ENCODE data around the gene RDH11. TPM values are rescaled to one million over a fixed set of nuclear protein-coding genes. Genes with fewer than 3 reads are reported as not detected.

The RDH11 gene
- 10 to 100 TPM; 40.3 to 44.6 TPM for total RNA-seq

GRCh38 chr14:67695394-67695949, at the start of gene RDH11:
Gene RDH11 (minus strand): TSS chr14:67695764. CDS start chr14:67695703, 61 bp downstream.
- peaks cover 34% of the 10 kb centered on the region for H3K36me3 Mint-ChIP-seq (ENCODE audit: low read depth)
- H3K9me3 Mint-ChIP-seq, result no peaks in the 10 kb centered on the region
- peak; percentile 83 for ATAC-seq (replicated peaks)
- H3K4me1 Mint-ChIP-seq, result peaks cover 5% of the 10 kb centered on the region
- peak within 1 kb of the TSS; percentile 92 for H3K27ac Mint-ChIP-seq
- H3K4me3 Mint-ChIP-seq, result peak within 1 kb of the TSS; percentile 91
- no peaks in the 10 kb centered on the region for H3K27me3 Mint-ChIP-seq

GRCh38 chr14:67744046-67744445, 48.5 kb upstream of the RDH11 start:
- Mint-ChIP-seq H3K36me3 (ENCODE audit: low read depth) (peaks cover 26% of the 10 kb centered on the region), H3K27ac (no peak overlapping the region), H3K27me3 (no peaks in the 10 kb centered on the region), H3K4me1 (peaks cover 16% of the 10 kb centered on the region), H3K9me3 (no peaks in the 10 kb centered on the region), H3K4me3 (no peak overlapping the region)
- no peak for ATAC-seq (replicated peaks)

- ATAC-seq (replicated peaks), result peak; percentile 89
- Mint-ChIP-seq H3K4me1 (peaks cover 11% of the 10 kb centered on the region), H3K4me3 (no peak overlapping the region), H3K9me3 (no peaks in the 10 kb centered on the region), H3K27me3 (no peaks in the 10 kb centered on the region), H3K36me3 (ENCODE audit: low read depth) (no peaks in the 10 kb centered on the region), H3K27ac (no peak overlapping the region)
Measured at GRCh38 chr14:67738740-67739504, 43.4 kb upstream of the RDH11 start.

- Mint-ChIP-seq H3K27ac (no peak overlapping the region), H3K36me3 (ENCODE audit: low read depth) (no peaks in the 10 kb centered on the region), H3K4me3 (no peak overlapping the region), H3K9me3 (no peaks in the 10 kb centered on the region), H3K27me3 (no peaks in the 10 kb centered on the region), H3K4me1 (peaks cover 9% of the 10 kb centered on the region)
- no peak for ATAC-seq (replicated peaks)
Measured at GRCh38 chr14:67736771-67737170, 41.2 kb upstream of the RDH11 start.

- no peak for ATAC-seq (replicated peaks)
- Mint-ChIP-seq H3K36me3 (ENCODE audit: low read depth) (no peaks in the 10 kb centered on the region), H3K4me3 (no peak overlapping the region), H3K4me1 (peaks cover 6% of the 10 kb centered on the region), H3K27ac (no peak overlapping the region), H3K27me3 (no peaks in the 10 kb centered on the region), H3K9me3 (no peaks in the 10 kb centered on the region)
Measured at GRCh38 chr14:67735336-67736147, 40.0 kb upstream of the RDH11 start.

- Mint-ChIP-seq H3K36me3 (ENCODE audit: low read depth) (no peaks in the 10 kb centered on the region), H3K27me3 (no peaks in the 10 kb centered on the region), H3K4me1 (peaks cover 6% of the 10 kb centered on the region), H3K4me3 (no peak overlapping the region), H3K9me3 (no peaks in the 10 kb centered on the region), H3K27ac (no peak overlapping the region)
- no peak for ATAC-seq (replicated peaks)
Measured at GRCh38 chr14:67734675-67735074, 39.1 kb upstream of the RDH11 start.

GRCh38 chr14:67733616-67734015, 38.1 kb upstream of the RDH11 start:
- H3K27me3 Mint-ChIP-seq, result no peaks in the 10 kb centered on the region
- H3K27ac Mint-ChIP-seq, result no peak overlapping the region
- no peaks in the 10 kb centered on the region for H3K4me1 Mint-ChIP-seq
- no peaks in the 10 kb centered on the region for H3K9me3 Mint-ChIP-seq
- H3K36me3 Mint-ChIP-seq (ENCODE audit: low read depth), result no peaks in the 10 kb centered on the region
- ATAC-seq (replicated peaks), result no peak
- no peak overlapping the region for H3K4me3 Mint-ChIP-seq

- Mint-ChIP-seq H3K9me3 (no peaks in the 10 kb centered on the region), H3K4me1 (no peaks in the 10 kb centered on the region), H3K4me3 (no peak overlapping the region), H3K36me3 (ENCODE audit: low read depth) (no peaks in the 10 kb centered on the region), H3K27me3 (peaks cover 13% of the 10 kb centered on the region), H3K27ac (no peak overlapping the region)
- ATAC-seq (replicated peaks), result no peak
Measured at GRCh38 chr14:67729072-67729885, 33.7 kb upstream of the RDH11 start.

- H3K27me3 Mint-ChIP-seq, result peaks cover 22% of the 10 kb centered on the region
- no peaks in the 10 kb centered on the region for H3K4me1 Mint-ChIP-seq
- no peaks in the 10 kb centered on the region for H3K36me3 Mint-ChIP-seq (ENCODE audit: low read depth)
- no peak overlapping the region for H3K4me3 Mint-ChIP-seq
- no peak for ATAC-seq (replicated peaks)
- no peaks in the 10 kb centered on the region for H3K9me3 Mint-ChIP-seq
- H3K27ac Mint-ChIP-seq, result no peak overlapping the region
Measured at GRCh38 chr14:67728258-67728657, 32.7 kb upstream of the RDH11 start.

GRCh38 chr14:67727361-67727760, 31.8 kb upstream of the RDH11 start:
- Mint-ChIP-seq H3K4me1 (no peaks in the 10 kb centered on the region), H3K27ac (no peak overlapping the region)

GRCh38 chr14:67725171-67725570, 29.6 kb upstream of the RDH11 start:
- no peaks in the 10 kb centered on the region for H3K4me1 Mint-ChIP-seq
- no peaks in the 10 kb centered on the region for H3K36me3 Mint-ChIP-seq (ENCODE audit: low read depth)
- peaks cover 40% of the 10 kb centered on the region for H3K27me3 Mint-ChIP-seq
- H3K4me3 Mint-ChIP-seq, result no peak overlapping the region
- H3K9me3 Mint-ChIP-seq, result no peaks in the 10 kb centered on the region
- no peak for ATAC-seq (replicated peaks)
- no peak overlapping the region for H3K27ac Mint-ChIP-seq

More at GRCh38 chr14:67727361-67727760, 31.8 kb upstream of the RDH11 start:
- Mint-ChIP-seq H3K36me3 (ENCODE audit: low read depth) (no peaks in the 10 kb centered on the region), H3K27me3 (peaks cover 30% of the 10 kb centered on the region), H3K9me3 (no peaks in the 10 kb centered on the region), H3K4me3 (no peak overlapping the region)
- no peak for ATAC-seq (replicated peaks)

GRCh38 chr14:67722293-67722692, 26.7 kb upstream of the RDH11 start:
- no peaks in the 10 kb centered on the region for H3K36me3 Mint-ChIP-seq (ENCODE audit: low read depth)
- H3K4me3 Mint-ChIP-seq, result no peak overlapping the region
- no peaks in the 10 kb centered on the region for H3K9me3 Mint-ChIP-seq
- no peak overlapping the region for H3K27ac Mint-ChIP-seq
- no peaks in the 10 kb centered on the region for H3K4me1 Mint-ChIP-seq
- peaks cover 40% of the 10 kb centered on the region for H3K27me3 Mint-ChIP-seq
- no peak for ATAC-seq (replicated peaks)

- no peaks in the 10 kb centered on the region for H3K4me1 Mint-ChIP-seq
- H3K27ac Mint-ChIP-seq, result no peak overlapping the region
- H3K36me3 Mint-ChIP-seq (ENCODE audit: low read depth), result no peaks in the 10 kb centered on the region
- ATAC-seq (replicated peaks), result no peak
- H3K4me3 Mint-ChIP-seq, result no peak overlapping the region
- no peaks in the 10 kb centered on the region for H3K9me3 Mint-ChIP-seq
- H3K27me3 Mint-ChIP-seq, result peaks cover 40% of the 10 kb centered on the region
Measured at GRCh38 chr14:67721875-67722274, 26.3 kb upstream of the RDH11 start.

GRCh38 chr14:67719866-67720265, 24.3 kb upstream of the RDH11 start:
- Mint-ChIP-seq H3K27ac (no peak overlapping the region), H3K4me1 (no peaks in the 10 kb centered on the region), H3K27me3 (peaks cover 30% of the 10 kb centered on the region), H3K9me3 (no peaks in the 10 kb centered on the region), H3K4me3 (no peak overlapping the region), H3K36me3 (ENCODE audit: low read depth) (no peaks in the 10 kb centered on the region)
- ATAC-seq (replicated peaks), result no peak

Measured in activated T-helper 17 cell treated with anti-CD3 and anti-CD28 coated beads, Interleukin-2, amount 50 U/mL, for 72 hours (primary cell).